ENCODE data around the gene GFM2.
A peak's percentile ranks its signal among the peaks of the same experiment; 100 is the strongest.
"Not testable (repeated sequence)": the region's sequence is repeated elsewhere in the genome, so short reads cannot be mapped to it uniquely, and the experiment has no call there.

Gene GFM2

GRCh38 chr5:74766849-74767578 lies at the start of gene GFM2, which contains the start of gene NSA2:
Gene GFM2, minus strand, starts transcription at chr5:74767117. Its CDS starts 3,375 bp downstream, at chr5:74763742.
Gene NSA2, plus strand, starts transcription at chr5:74767249. Its CDS starts 112 bp downstream, at chr5:74767361.
- peak; percentile 98 for DNase-seq (ENCODE audit: low read depth)
- Histone ChIP-seq H3K36me3 (ENCODE audit: control insufficient read depth, insufficient read depth, low read length, severe bottlenecking) (peaks cover 34% of the 10 kb centered on the region), H3K9ac (ENCODE audit: low read length) (peak within 1 kb of the TSS; percentile 95), H3K27me3 (replicated peaks; ENCODE audit: control insufficient read depth, insufficient read depth, low read length) (no peaks in the 10 kb centered on the region), H3K4me3 (ENCODE audit: low read length) (peak within 1 kb of the TSS; percentile 98), H3K9me3 (ENCODE audit: control insufficient read depth, low read length) (no peaks in the 10 kb centered on the region), H3K4me1 (ENCODE audit: control insufficient read depth, insufficient read depth, low read length) (peaks cover 33% of the 10 kb centered on the region)

GRCh38 chr5:74810915-74811314 lies 44.0 kb upstream of the GFM2 start:
- no peaks in the 10 kb centered on the region for H3K4me1 ChIP-seq (ENCODE audit: control insufficient read depth, insufficient read depth, low read length)
- no peaks in the 10 kb centered on the region for H3K36me3 ChIP-seq (ENCODE audit: control insufficient read depth, insufficient read depth, low read length, severe bottlenecking)
- no peak for DNase-seq (ENCODE audit: low read depth)
- no peak overlapping the region for H3K9ac ChIP-seq (ENCODE audit: low read length)
- no peaks in the 10 kb centered on the region for H3K27me3 ChIP-seq (replicated peaks; ENCODE audit: control insufficient read depth, insufficient read depth, low read length)
- no peak overlapping the region for H3K4me3 ChIP-seq (ENCODE audit: low read length)
- no peaks in the 10 kb centered on the region for H3K9me3 ChIP-seq (ENCODE audit: control insufficient read depth, low read length)

GRCh38 chr5:74801941-74802340 lies 35.0 kb upstream of the GFM2 start:
- H3K27me3 ChIP-seq (replicated peaks; ENCODE audit: control insufficient read depth, insufficient read depth, low read length): no peaks in the 10 kb centered on the region
- H3K9ac ChIP-seq (ENCODE audit: low read length): no peak overlapping the region
- H3K4me1 ChIP-seq (ENCODE audit: control insufficient read depth, insufficient read depth, low read length): no peaks in the 10 kb centered on the region
- no peak for DNase-seq (ENCODE audit: low read depth)
- H3K9me3 ChIP-seq (ENCODE audit: control insufficient read depth, low read length): no peaks in the 10 kb centered on the region
- H3K4me3 ChIP-seq (ENCODE audit: low read length): no peak overlapping the region
- H3K36me3 ChIP-seq (ENCODE audit: control insufficient read depth, insufficient read depth, low read length, severe bottlenecking): no peaks in the 10 kb centered on the region

- Histone ChIP-seq H3K4me1 (ENCODE audit: control insufficient read depth, insufficient read depth, low read length) (no peaks in the 10 kb centered on the region), H3K27me3 (replicated peaks; ENCODE audit: control insufficient read depth, insufficient read depth, low read length) (no peaks in the 10 kb centered on the region), H3K4me3 (ENCODE audit: low read length) (no peak overlapping the region), H3K9ac (ENCODE audit: low read length) (no peak overlapping the region), H3K9me3 (ENCODE audit: control insufficient read depth, low read length) (no peaks in the 10 kb centered on the region), H3K36me3 (ENCODE audit: control insufficient read depth, insufficient read depth, low read length, severe bottlenecking) (no peaks in the 10 kb centered on the region)
- DNase-seq (ENCODE audit: low read depth): no peak
Measured at GRCh38 chr5:74801197-74801596, 34.3 kb upstream of the GFM2 start.

- no peak overlapping the region for H3K9ac ChIP-seq (ENCODE audit: low read length)
- H3K27me3 ChIP-seq (replicated peaks; ENCODE audit: control insufficient read depth, insufficient read depth, low read length): no peaks in the 10 kb centered on the region
- H3K36me3 ChIP-seq (ENCODE audit: control insufficient read depth, insufficient read depth, low read length, severe bottlenecking): no peaks in the 10 kb centered on the region
- no peak overlapping the region for H3K4me3 ChIP-seq (ENCODE audit: low read length)
- no peaks in the 10 kb centered on the region for H3K4me1 ChIP-seq (ENCODE audit: control insufficient read depth, insufficient read depth, low read length)
- no peaks in the 10 kb centered on the region for H3K9me3 ChIP-seq (ENCODE audit: control insufficient read depth, low read length)
- DNase-seq (ENCODE audit: low read depth): no peak
Measured at GRCh38 chr5:74798977-74799911, 32.3 kb upstream of the GFM2 start.

- H3K36me3 ChIP-seq (ENCODE audit: control insufficient read depth, insufficient read depth, low read length, severe bottlenecking); DNase-seq (ENCODE audit: low read depth); H3K4me3 ChIP-seq (ENCODE audit: low read length); H3K9ac ChIP-seq (ENCODE audit: low read length); H3K4me1 ChIP-seq (ENCODE audit: control insufficient read depth, insufficient read depth, low read length); H3K27me3 ChIP-seq (replicated peaks; ENCODE audit: control insufficient read depth, insufficient read depth, low read length): not testable (repeated sequence)
- peaks cover 10% of the 10 kb centered on the region for H3K9me3 ChIP-seq (ENCODE audit: control insufficient read depth, low read length)
Measured at GRCh38 chr5:74791669-74792068, 24.8 kb upstream of the GFM2 start.

GRCh38 chr5:74787424-74787823 lies 20.5 kb upstream of the GFM2 start:
- Histone ChIP-seq H3K4me3 (ENCODE audit: low read length) (no peak overlapping the region), H3K9ac (ENCODE audit: low read length) (no peak overlapping the region), H3K4me1 (ENCODE audit: control insufficient read depth, insufficient read depth, low read length) (no peaks in the 10 kb centered on the region), H3K27me3 (replicated peaks; ENCODE audit: control insufficient read depth, insufficient read depth, low read length) (no peaks in the 10 kb centered on the region), H3K36me3 (ENCODE audit: control insufficient read depth, insufficient read depth, low read length, severe bottlenecking) (no peaks in the 10 kb centered on the region), H3K9me3 (ENCODE audit: control insufficient read depth, low read length) (peaks cover 10% of the 10 kb centered on the region)
- no peak for DNase-seq (ENCODE audit: low read depth)

GRCh38 chr5:74786851-74787250 lies 19.9 kb upstream of the GFM2 start:
- DNase-seq (ENCODE audit: low read depth): no peak
- H3K4me1 ChIP-seq (ENCODE audit: control insufficient read depth, insufficient read depth, low read length): no peaks in the 10 kb centered on the region
- H3K36me3 ChIP-seq (ENCODE audit: control insufficient read depth, insufficient read depth, low read length, severe bottlenecking): no peaks in the 10 kb centered on the region
- H3K4me3 ChIP-seq (ENCODE audit: low read length): no peak overlapping the region
- H3K9ac ChIP-seq (ENCODE audit: low read length): no peak overlapping the region
- H3K9me3 ChIP-seq (ENCODE audit: control insufficient read depth, low read length): peaks cover 8% of the 10 kb centered on the region
- no peaks in the 10 kb centered on the region for H3K27me3 ChIP-seq (replicated peaks; ENCODE audit: control insufficient read depth, insufficient read depth, low read length)

GRCh38 chr5:74778609-74779008 lies 11.7 kb upstream of the GFM2 start:
- no peak for DNase-seq (ENCODE audit: low read depth)
- Histone ChIP-seq H3K36me3 (ENCODE audit: control insufficient read depth, insufficient read depth, low read length, severe bottlenecking) (peaks cover 49% of the 10 kb centered on the region), H3K27me3 (replicated peaks; ENCODE audit: control insufficient read depth, insufficient read depth, low read length) (no peaks in the 10 kb centered on the region), H3K9ac (ENCODE audit: low read length) (no peak overlapping the region), H3K4me1 (ENCODE audit: control insufficient read depth, insufficient read depth, low read length) (no peaks in the 10 kb centered on the region), H3K4me3 (ENCODE audit: low read length) (no peak overlapping the region), H3K9me3 (ENCODE audit: control insufficient read depth, low read length) (no peaks in the 10 kb centered on the region)

GRCh38 chr5:74772359-74772758 lies 5.4 kb upstream of the GFM2 start:
- Histone ChIP-seq H3K27me3 (replicated peaks; ENCODE audit: control insufficient read depth, insufficient read depth, low read length) (no peaks in the 10 kb centered on the region), H3K9ac (ENCODE audit: low read length) (no peak overlapping the region), H3K4me3 (ENCODE audit: low read length) (no peak overlapping the region), H3K36me3 (ENCODE audit: control insufficient read depth, insufficient read depth, low read length, severe bottlenecking) (peaks cover 77% of the 10 kb centered on the region), H3K4me1 (ENCODE audit: control insufficient read depth, insufficient read depth, low read length) (peaks cover 6% of the 10 kb centered on the region), H3K9me3 (ENCODE audit: control insufficient read depth, low read length) (no peaks in the 10 kb centered on the region)
- peak; percentile 7 for DNase-seq (ENCODE audit: low read depth)

- no peaks in the 10 kb centered on the region for H3K27me3 ChIP-seq (replicated peaks; ENCODE audit: control insufficient read depth, insufficient read depth, low read length)
- H3K4me1 ChIP-seq (ENCODE audit: control insufficient read depth, insufficient read depth, low read length): peaks cover 31% of the 10 kb centered on the region
- no peaks in the 10 kb centered on the region for H3K9me3 ChIP-seq (ENCODE audit: control insufficient read depth, low read length)
- H3K9ac ChIP-seq (ENCODE audit: low read length): peak overlapping the region; percentile 95
- peaks cover 32% of the 10 kb centered on the region for H3K36me3 ChIP-seq (ENCODE audit: control insufficient read depth, insufficient read depth, low read length, severe bottlenecking)
- DNase-seq (ENCODE audit: low read depth): peak; percentile 70
- peak overlapping the region; percentile 98 for H3K4me3 ChIP-seq (ENCODE audit: low read length)
Measured at GRCh38 chr5:74767579-74767913, 629 bp upstream of the GFM2 start.

All from adipocyte (in vitro differentiated cells).